GM10266 (cell line): ENCODE measurements around the gene ERFL.

Experiments
- DNase-seq: peaks from one replicate; pipeline ENCODE4 v3.0.0; 2012; ENCODE audit errors: extremely low spot score
- CTCF ChIP-seq: IDR thresholded peaks from 2 replicates; pipeline ENCODE4 v1.5.1; 2012; ENCODE audit warnings: mild to moderate bottlenecking, low read depth; ENCODE audit not compliant: control insufficient read depth, insufficient read depth; ENCODE audit errors: missing control alignments

The ERFL gene

DNA sequence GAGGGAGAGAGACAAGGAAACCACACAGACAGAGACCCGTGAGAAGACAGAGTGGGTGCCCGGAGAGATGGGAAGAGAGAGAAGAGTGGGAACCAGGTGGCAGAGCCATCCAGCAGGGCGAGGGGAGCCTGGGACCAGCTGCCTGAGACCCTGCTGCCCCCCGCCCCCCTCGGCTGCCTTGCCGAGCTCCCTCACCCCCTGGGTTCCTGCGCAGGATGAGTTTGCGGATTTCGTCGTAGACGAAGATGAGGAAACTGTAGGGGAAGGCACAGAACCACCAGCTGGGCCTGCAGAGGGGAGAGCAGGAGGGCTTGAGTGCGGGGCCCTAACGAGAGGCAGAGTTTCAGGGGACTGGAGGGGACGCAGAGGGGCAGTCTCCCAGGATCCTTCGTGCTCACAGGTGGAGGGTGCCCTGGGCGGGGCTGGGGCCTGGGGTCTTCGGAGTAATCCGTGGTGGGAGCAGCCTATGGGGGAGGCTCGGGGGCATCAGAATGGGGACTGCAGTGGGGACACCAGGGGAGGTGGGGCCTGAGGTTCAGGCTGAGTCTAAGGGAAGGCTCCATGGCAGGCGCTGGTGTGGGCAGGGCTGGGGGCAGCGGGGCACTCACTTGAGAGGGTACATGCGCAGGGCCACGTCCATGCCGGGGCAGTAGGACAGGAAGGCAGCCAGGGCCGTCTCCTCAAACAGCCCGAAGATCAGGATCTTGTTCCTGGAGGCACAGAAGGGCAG, 39.0 kb upstream of the ERFL start:
- no peak for DNase-seq
- no peak for TF ChIP-seq CTCF

GRCh38 chr19:41965106-41965505, 36.9 kb upstream of the ERFL start:
- no peak for TF ChIP-seq CTCF
- DNase-seq: no peak

DNA sequence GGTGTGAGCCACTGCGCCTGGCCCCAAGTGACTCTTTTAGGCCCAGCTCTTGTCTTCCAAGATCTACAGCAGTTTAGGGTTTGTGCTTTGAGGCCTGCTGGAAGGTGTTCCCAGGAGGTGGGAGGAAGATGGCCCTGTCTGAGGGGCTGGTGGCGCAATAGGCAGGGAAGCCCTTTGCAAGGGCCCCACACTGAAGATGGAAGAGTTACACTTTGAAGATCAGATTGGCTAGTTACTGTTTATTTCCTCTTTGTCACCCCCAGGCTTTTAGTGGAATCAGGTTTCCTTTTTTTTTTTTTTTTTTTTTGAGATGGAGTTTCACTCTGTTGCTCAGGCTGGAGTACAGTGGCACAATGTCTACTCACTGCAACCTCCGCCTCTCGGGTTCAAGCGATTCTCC, 32.7 kb upstream of the ERFL start:
- TF ChIP-seq CTCF: no peak
- DNase-seq: no peak

DNA sequence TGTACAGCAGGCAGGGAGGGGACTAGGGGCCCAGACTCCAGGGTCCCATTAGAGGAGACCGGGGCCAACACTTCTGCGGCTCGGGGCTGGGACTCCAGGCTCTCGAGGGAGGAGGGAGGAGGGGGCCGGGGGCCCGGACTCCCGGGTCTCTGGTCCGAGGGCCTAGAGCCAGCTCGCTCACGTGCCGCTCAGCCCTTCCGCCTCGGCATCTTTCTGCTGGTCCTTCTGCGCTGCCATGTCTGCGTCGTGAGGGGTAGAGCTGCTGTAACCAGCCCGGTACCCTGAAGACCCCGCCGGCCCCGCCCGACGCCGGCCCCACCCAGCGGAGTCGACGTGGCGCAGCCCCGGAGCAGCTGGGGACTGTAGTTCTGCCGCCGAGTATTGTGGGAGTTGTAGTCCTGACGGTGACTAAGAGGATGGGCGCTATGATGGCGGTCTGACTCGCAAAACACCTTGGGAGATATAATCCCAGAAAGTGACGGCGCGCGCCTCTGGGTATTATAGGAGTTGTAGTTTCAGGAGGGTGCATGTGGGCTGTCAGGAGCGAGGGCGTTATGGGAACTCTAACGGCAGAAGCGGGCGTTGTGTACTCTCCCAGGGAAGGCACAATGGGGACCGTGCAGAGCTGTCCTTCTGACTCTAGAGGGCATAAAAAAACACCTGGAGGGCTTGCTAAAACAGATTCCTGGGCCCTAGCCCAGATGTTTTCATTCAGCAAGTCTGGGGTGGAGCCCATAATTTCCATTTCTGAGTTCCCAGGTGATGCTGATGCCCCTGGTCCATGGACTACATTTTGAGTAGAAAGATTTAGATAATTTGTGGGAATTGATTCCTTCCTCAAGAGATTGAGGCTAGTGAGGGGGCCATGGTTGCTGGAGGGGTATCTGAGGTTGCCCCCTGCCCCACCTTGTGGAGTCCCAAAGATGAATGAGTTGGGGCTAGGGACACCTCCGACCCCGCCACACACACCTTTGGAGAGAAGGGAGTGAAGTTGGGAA, 31.1 kb upstream of the ERFL start, which contains the start of gene RABAC1:
RABAC1 (minus strand) TSS at position 266 of the 998 bp plus-strand sequence; CDS start at position 237, 29 bp downstream.
- TF ChIP-seq CTCF: peak; percentile 44
- DNase-seq: peak; percentile 94

GRCh38 chr19:41958367-41959055, 30.3 kb upstream of the ERFL start:
- TF ChIP-seq CTCF: no peak
- peak; percentile 86 for DNase-seq

GRCh38 chr19:41957838-41958366, 29.7 kb upstream of the ERFL start:
- peak; percentile 89 for DNase-seq
- peak; percentile 92 for TF ChIP-seq CTCF
